HCT116 (cell line): ENCODE results near the gene TAGLN2.

Experiments
- CEBPB ChIP-seq: IDR thresholded peaks from 2 replicates; pipeline ENCODE4 v1.6.1; 2012; ENCODE audit warnings: low read depth
- CTCF ChIP-seq, 3 experiments: fragments of 200-600 bp in 1 of 3; sonication (generic) in 1 of 3; IDR thresholded peaks in 2 of 3; conservative IDR thresholded peaks in 1 of 3; 2 replicates each; pipeline ENCODE4 v1.5.1; 2012 to 2017; ENCODE audit warnings: low read depth in 2 of 3, low read length in 2 of 3, antibody characterized with exemption in 1 of 3, borderline replicate concordance in 1 of 3, control low read depth in 1 of 3, mild to moderate bottlenecking in 1 of 3, mixed read lengths in 1 of 3, mixed run types in 1 of 3, moderate library complexity in 1 of 3; ENCODE audit not compliant: insufficient read depth in 1 of 3
- POLR2A ChIP-seq: IDR thresholded peaks from 2 replicates; pipeline ENCODE4 v1.7.0; 2011; ENCODE audit warnings: borderline replicate concordance; ENCODE audit not compliant: insufficient read depth, insufficient read length; ENCODE audit errors: extremely low read depth
- POLR2AphosphoS5 ChIP-seq: IDR thresholded peaks from 2 replicates; pipeline ENCODE4 v1.6.1; 2011; ENCODE audit warnings: mild to moderate bottlenecking, low read depth, low read length, moderate library complexity

DNA sequence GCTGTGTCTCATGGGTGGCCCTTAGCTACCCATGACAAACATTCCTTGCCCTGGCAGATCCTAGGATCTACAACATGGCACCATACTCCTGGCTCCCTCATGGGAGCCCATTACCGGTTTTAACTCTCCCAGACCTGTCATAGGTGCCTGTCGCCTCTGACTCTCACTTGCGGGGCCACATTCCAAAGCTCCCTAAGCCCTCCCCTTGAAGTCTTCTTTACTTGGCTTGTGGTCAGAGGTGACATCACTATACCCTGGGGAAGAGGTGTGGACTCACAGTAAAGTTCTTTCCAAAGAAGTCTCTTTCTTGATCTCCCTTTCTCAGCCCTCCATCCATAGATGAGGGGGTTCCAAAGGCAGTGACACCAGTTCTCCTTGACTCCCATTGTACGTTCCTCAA is 34.1 kb upstream of the TAGLN2 start:
- TF ChIP-seq CTCF (IDR thresholded peaks at IDR 0.05 in 2 of 3, conservative IDR thresholded peaks at IDR 0.05 in 1 of 3; ENCODE audit: borderline replicate concordance in 1 of 3, insufficient read depth in 1 of 3, low read depth in 2 of 3, low read length in 2 of 3) (no peak), POLR2AphosphoS5 (no peak), POLR2A (no peak), CEBPB (no peak)
